ENCODE results near the gene HMOX2.
A peak's percentile ranks its signal among the peaks of the same experiment; 100 is the strongest.

Gene HMOX2

DNA sequence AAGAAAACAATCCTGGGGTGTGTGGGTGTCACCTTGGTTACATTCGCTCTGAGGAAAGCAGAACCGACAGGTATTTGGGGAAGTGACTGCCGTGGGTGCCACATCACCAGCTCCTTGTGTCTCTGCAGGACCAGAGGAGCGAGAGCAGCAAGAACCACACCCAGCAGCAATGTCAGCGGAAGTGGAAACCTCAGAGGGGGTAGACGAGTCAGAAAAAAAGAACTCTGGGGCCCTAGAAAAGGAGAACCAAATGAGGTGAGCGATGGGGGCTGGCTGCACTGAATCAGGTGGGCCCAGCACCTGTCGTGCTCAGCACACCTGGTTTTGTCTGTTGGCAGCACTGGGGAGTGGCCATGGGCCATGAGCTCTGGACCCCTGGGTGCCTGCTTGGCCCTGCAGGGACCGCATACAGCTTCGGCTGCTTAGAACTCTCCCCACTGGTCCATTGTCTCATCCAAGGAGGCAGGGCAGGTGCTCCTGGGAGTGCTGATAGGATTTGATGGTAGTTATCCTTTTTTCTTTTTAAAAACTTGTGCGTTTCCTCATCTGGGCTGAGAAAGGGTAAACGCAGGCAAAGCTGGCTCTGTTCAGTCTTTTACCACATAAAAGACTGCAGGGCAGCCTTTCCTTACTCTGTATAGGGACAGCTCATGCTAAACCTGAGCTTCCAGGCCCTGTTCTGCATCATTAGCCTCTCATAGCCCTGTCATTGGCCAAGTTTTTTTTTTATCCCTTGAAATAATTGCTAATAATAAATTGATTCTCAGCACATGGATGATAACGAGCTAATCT, 29.4 kb downstream of the HMOX2 start:
- TF ChIP-seq ZFX (IDR thresholded peaks at IDR 0.05; ENCODE audit: borderline replicate concordance) = no peak
- TF ChIP-seq, protein P1, sequence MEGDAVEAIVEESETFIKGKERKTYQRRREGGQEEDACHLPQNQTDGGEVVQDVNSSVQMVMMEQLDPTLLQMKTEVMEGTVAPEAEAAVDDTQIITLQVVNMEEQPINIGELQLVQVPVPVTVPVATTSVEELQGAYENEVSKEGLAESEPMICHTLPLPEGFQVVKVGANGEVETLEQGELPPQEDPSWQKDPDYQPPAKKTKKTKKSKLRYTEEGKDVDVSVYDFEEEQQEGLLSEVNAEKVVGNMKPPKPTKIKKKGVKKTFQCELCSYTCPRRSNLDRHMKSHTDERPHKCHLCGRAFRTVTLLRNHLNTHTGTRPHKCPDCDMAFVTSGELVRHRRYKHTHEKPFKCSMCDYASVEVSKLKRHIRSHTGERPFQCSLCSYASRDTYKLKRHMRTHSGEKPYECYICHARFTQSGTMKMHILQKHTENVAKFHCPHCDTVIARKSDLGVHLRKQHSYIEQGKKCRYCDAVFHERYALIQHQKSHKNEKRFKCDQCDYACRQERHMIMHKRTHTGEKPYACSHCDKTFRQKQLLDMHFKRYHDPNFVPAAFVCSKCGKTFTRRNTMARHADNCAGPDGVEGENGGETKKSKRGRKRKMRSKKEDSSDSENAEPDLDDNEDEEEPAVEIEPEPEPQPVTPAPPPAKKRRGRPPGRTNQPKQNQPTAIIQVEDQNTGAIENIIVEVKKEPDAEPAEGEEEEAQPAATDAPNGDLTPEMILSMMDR (IDR thresholded peaks at IDR 0.05) = no peak

GRCh38 chr16:4506450-4506849, 30.3 kb downstream of the HMOX2 start:
- TF ChIP-seq, protein P1 (IDR thresholded peaks at IDR 0.05) = peak; percentile 84
- no peak for TF ChIP-seq ZFX (IDR thresholded peaks at IDR 0.05; ENCODE audit: borderline replicate concordance)
- H3K27ac ChIP-seq = no peak overlapping the region

More for the DNA sequence above, 29.4 kb downstream of the HMOX2 start:
- no peak overlapping the region for H3K27ac ChIP-seq

DNA sequence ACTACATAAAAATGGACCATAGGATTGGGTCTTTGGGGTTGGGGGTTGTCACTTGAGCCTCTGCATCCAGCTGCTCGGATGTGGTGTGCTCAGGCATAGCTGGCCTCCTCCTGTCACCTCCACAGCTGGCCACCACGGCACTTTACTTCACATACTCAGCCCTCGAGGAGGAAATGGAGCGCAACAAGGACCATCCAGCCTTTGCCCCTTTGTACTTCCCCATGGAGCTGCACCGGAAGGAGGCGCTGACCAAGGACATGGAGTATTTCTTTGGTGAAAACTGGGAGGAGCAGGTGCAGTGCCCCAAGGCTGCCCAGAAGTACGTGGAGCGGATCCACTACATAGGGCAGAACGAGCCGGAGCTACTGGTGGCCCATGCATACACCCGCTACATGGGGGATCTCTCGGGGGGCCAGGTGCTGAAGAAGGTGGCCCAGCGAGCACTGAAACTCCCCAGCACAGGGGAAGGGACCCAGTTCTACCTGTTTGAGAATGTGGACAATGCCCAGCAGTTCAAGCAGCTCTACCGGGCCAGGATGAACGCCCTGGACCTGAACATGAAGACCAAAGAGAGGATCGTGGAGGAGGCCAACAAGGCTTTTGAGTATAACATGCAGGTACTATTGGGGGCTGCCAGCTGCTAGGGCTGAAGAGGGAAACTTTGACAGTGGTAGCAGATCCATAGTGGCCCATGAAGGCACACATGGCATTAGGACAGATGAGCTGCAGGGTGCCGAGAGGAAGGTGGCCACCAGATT, 31.6 kb downstream of the HMOX2 start:
- TF ChIP-seq ZFX (IDR thresholded peaks at IDR 0.05; ENCODE audit: borderline replicate concordance) = no peak
- TF ChIP-seq, protein P1 (IDR thresholded peaks at IDR 0.05) = no peak
- H3K27ac ChIP-seq = no peak overlapping the region

DNA sequence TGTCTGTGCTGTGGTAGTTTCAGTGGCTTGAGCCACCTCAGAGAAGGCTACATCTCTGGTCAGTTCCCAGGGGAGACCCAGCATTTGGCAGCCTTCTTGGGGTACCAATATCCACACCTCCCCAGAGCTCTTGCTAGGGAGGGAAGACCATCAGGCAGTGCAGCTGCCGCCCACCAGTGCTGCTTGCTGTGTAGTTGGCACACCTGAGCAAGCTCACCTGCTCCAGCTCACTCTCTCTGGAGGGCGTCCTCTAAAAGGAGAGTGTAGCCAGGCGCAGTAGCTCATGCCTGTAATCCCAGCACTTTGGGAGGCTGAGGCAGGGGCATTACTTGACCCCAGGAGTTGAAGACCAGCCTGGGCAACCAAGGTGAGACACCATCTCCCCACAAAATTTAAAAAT, 32.6 kb downstream of the HMOX2 start:
- TF ChIP-seq, protein P1 (IDR thresholded peaks at IDR 0.05) = no peak
- TF ChIP-seq ZFX (IDR thresholded peaks at IDR 0.05; ENCODE audit: borderline replicate concordance) = no peak
- no peak overlapping the region for H3K27ac ChIP-seq

DNA sequence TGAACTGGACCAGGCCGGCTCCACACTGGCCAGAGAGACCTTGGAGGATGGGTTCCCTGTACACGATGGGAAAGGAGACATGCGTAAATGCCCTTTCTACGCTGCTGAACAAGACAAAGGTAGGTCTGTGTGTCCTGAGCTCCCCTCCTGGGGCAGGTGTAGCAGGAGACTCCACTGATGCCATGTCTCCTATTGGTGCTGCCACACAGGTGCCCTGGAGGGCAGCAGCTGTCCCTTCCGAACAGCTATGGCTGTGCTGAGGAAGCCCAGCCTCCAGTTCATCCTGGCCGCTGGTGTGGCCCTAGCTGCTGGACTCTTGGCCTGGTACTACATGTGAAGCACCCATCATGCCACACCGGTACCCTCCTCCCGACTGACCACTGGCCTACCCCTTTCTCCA, 33.2 kb downstream of the HMOX2 start:
- no peak overlapping the region for H3K27ac ChIP-seq
- TF ChIP-seq, protein P1 (IDR thresholded peaks at IDR 0.05) = no peak

DNA sequence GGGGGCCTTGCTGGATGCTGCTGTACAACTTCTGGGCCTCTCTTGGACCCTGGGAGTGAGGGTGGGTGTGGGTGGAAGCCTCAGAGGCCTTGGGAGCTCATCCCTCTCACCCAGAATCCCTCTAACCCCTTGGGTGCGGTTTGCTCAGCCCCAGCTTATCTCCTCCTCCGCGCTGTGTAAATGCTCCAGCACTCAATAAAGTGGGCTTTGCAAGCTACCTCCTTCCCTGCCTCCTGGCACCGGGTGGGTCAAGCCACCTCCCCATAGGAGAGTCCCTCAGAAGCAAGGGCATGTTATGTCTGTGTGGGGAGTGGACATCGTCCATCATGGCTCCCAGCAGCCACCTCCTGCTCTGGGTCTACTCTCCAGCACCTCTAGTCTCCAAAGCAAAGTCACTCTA, 33.9 kb downstream of the HMOX2 start:
- H3K27ac ChIP-seq = no peak overlapping the region
- TF ChIP-seq, protein P1 (IDR thresholded peaks at IDR 0.05) = no peak
- no peak for TF ChIP-seq ZFX (IDR thresholded peaks at IDR 0.05; ENCODE audit: borderline replicate concordance)
